Psoas muscle (tissue), 8 donors: ENCODE measurements around the gene HSPA12A. TPM values are rescaled to one million over a fixed set of nuclear protein-coding genes. Genes with fewer than 3 reads are reported as not detected.

Experiments used
- ATAC-seq, 4 donors: fragments of 200-7000 bp; cut with Tn5 transposase; one replicate each; pipeline ENCODE4 v1.9.1; 2020; ENCODE audit warnings: moderate library complexity in 3 of 4, mild to moderate bottlenecking in 2 of 4
- DNase-seq, 2 donors: peaks; one replicate each; pipeline ENCODE4 v3.0.0-alpha.2; 2020
- H3K27ac ChIP-seq: fragments of 200-600 bp; one replicate; pipeline ENCODE4 v1.8.0; 2022
- H3K27me3 ChIP-seq, 3 donors: fragments of 200-600 bp in 1 of 3; one replicate each; pipeline versions ENCODE4 v1.6.1 to v1.8.0; 2013 to 2022; ENCODE audit warnings: low read length in 2 of 3, mild to moderate bottlenecking in 2 of 3, moderate library complexity in 1 of 3; ENCODE audit not compliant: insufficient read depth in 3 of 3
- H3K36me3 ChIP-seq, 2 donors: fragments of 200-600 bp in 1 of 2; one replicate each; pipeline versions ENCODE4 v1.6.1 to v1.8.0; 2013 to 2022; ENCODE audit warnings: low read depth in 1 of 2, mild to moderate bottlenecking in 1 of 2, moderate library complexity in 1 of 2; ENCODE audit not compliant: insufficient read depth in 1 of 2
- H3K4me1 ChIP-seq: fragments of 200-600 bp; one replicate; pipeline ENCODE4 v1.8.0; 2022
- H3K4me3 ChIP-seq: fragments of 200-600 bp; one replicate; pipeline ENCODE4 v1.8.0; 2022; ENCODE audit warnings: mild to moderate bottlenecking
- H3K9me3 ChIP-seq: fragments of 200-600 bp; one replicate; pipeline ENCODE4 v1.8.0; 2022
- CTCF ChIP-seq: fragments of 200-600 bp; IDR thresholded peaks from one replicate; pipeline ENCODE4 v1.8.0; 2022; ENCODE audit warnings: antibody characterized with exemption
- WGBS, 3 donors: extraction: QIAGEN DNeasy Blood & Tissue Kit; methylation state at CpG; one replicate each; pipeline versions ENCODE4 v1.1.6 to v1.1.7; 2013; 5-methylcytosine and 5-hydroxymethylcytosine counted together
- intact Hi-C, 2 donors: fragments of 100-400 bp; cut with DNase I; formaldehyde crosslinking; loops; one replicate each; pipeline versions ENCODE4 v1.11.0 to v1.14.2; 2022
- polyA plus RNA-seq, 3 donors: library from polyadenylated mRNA; stranded (reverse); fragments of 200-250 nt; gene quantifications; one replicate each; pipeline ENCODE4 v1.2.3, GENCODE V29; 2013
- total RNA-seq, 4 donors: library from RNA; stranded (reverse); fragmentation: NEBNext Ultra II Directional in 2 of 4; extraction: Animal tissue kit (Norgen Biotek cat#: 25700) in 2 of 4; gene quantifications; one replicate each; pipeline versions ENCODE4 v1.2.1 to v1.2.4, GENCODE V29; 2021 to 2023
- donor health status: healthy with polysubstance abuse.
- donor health status: DM: no; HTN: no; CAD: no; lungs with moderate emphysema.
- donor health status: Bipolar disorder and iron deficiency.
- donor health status: healthy.
- donor health status: DM: yes; HTN: yes; CAD: no.
- donor health status: DM: no; HTN: no; CAD: no.
- donor health status: DM: no; HTN: no; CAD: no.
- donor health status: DM: yes; HTN: yes; CAD: no.

Gene HSPA12A
- total and polyA plus RNA-seq, 7 donors: 2.6 to 11.4 (median 7.0) TPM

- Histone ChIP-seq H3K4me3 (no peak overlapping the region), H3K4me1 (no peaks in the 10 kb centered on the region), H3K36me3 (no peaks in the 10 kb centered on the region), H3K27me3 (peaks cover 0 to 2% (median 0%) of the 10 kb centered on the region in 3 donors), H3K9me3 (no peaks in the 10 kb centered on the region), H3K27ac (no peak overlapping the region)
- no peak for TF ChIP-seq CTCF
- intact Hi-C loops: no loop called here
- WGBS, 3 donors: 89 to 92% (median 91%) methylated on average over 7 of the region's 7 CpGs
- DNase-seq (no peak), ATAC-seq (no peak)
Observed at GRCh38 chr10:116729243-116729642, 13.1 kb downstream of the HSPA12A start.

GRCh38 chr10:116728526-116729096, 13.8 kb downstream of the HSPA12A start:
- H3K36me3 ChIP-seq: no peaks in the 10 kb centered on the region
- 74 to 79% (median 77%) methylated on average over 5 of the region's 5 CpGs for WGBS, 3 donors
- no peaks in the 10 kb centered on the region for H3K9me3 ChIP-seq
- no peak overlapping the region for H3K27ac ChIP-seq
- intact Hi-C loops: no loop called here
- DNase-seq: no peak
- ATAC-seq: no peak
- H3K27me3 ChIP-seq: peaks cover 0 to 2% (median 0%) of the 10 kb centered on the region in 3 donors
- no peak overlapping the region for H3K4me3 ChIP-seq
- no peak for TF ChIP-seq CTCF
- H3K4me1 ChIP-seq: no peaks in the 10 kb centered on the region

GRCh38 chr10:116723428-116724281, 18.7 kb downstream of the HSPA12A start:
- no peaks in the 10 kb centered on the region for H3K27me3 ChIP-seq
- no peak for DNase-seq
- no peak overlapping the region for H3K27ac ChIP-seq
- no peak for ATAC-seq
- H3K9me3 ChIP-seq: no peaks in the 10 kb centered on the region
- no peak for TF ChIP-seq CTCF
- H3K4me1 ChIP-seq: no peaks in the 10 kb centered on the region
- intact Hi-C loops: no loop called here
- no peaks in the 10 kb centered on the region for H3K36me3 ChIP-seq
- H3K4me3 ChIP-seq: no peak overlapping the region
- WGBS, 3 donors: 80 to 90% (median 82%) methylated on average over 15 of the region's 15 CpGs

GRCh38 chr10:116722736-116723427, 19.5 kb downstream of the HSPA12A start:
- no peak for TF ChIP-seq CTCF
- ATAC-seq: no peak
- no peak overlapping the region for H3K4me3 ChIP-seq
- DNase-seq: no peak
- intact Hi-C loops: no loop called here
- 56 to 71% (median 60%) methylated on average over 6 of the region's 6 CpGs for WGBS, 3 donors
- no peaks in the 10 kb centered on the region for H3K36me3 ChIP-seq
- no peak overlapping the region for H3K27ac ChIP-seq
- no peaks in the 10 kb centered on the region for H3K4me1 ChIP-seq
- no peaks in the 10 kb centered on the region for H3K27me3 ChIP-seq
- no peaks in the 10 kb centered on the region for H3K9me3 ChIP-seq
